GM23338 (cell line): ENCODE results near the gene NIPA2. TPM values are rescaled to one million over a fixed set of nuclear protein-coding genes. Genes with fewer than 3 reads are reported as not detected.

Source experiments
- ATAC-seq: fragments of 200-7000 bp; cut with Tn5 transposase; 3 replicates; pipeline ENCODE4 v1.9.1; 2020
- DNase-seq: peaks from one replicate; pipeline ENCODE4 v3.0.0-alpha.2; 2015; ENCODE audit warnings: low spot score
- H2AFZ ChIP-seq: fragments of 200-600 bp; sonication (generic); 2 replicates; pipeline ENCODE4 v1.8.0; 2016; ENCODE audit warnings: antibody characterized with exemption, mild to moderate bottlenecking, moderate library complexity
- H3F3A ChIP-seq: fragments of 200-600 bp; sonication (generic); replicated peaks from 2 replicates; pipeline ENCODE4 v1.8.0; 2017; ENCODE audit warnings: antibody characterized with exemption, mixed run types, low read depth
- H3K27ac ChIP-seq: fragments of 200-600 bp; sonication (generic); 2 replicates; pipeline ENCODE4 v1.6.1; 2016; ENCODE audit warnings: low read depth
- H3K27me3 ChIP-seq: fragments of 200-600 bp; sonication (generic); 2 replicates; pipeline ENCODE4 v1.8.0; 2016; ENCODE audit warnings: mild to moderate bottlenecking, mixed run types, moderate library complexity; ENCODE audit not compliant: insufficient read depth
- H3K36me3 ChIP-seq: fragments of 200-600 bp; sonication (generic); 2 replicates; pipeline ENCODE4 v1.8.0; 2016; ENCODE audit warnings: mild to moderate bottlenecking; ENCODE audit not compliant: insufficient read depth
- H3K4me1 ChIP-seq: fragments of 200-600 bp; sonication (generic); 2 replicates; pipeline ENCODE4 v1.8.0; 2016; ENCODE audit warnings: mild to moderate bottlenecking, moderate library complexity; ENCODE audit not compliant: insufficient read depth
- H3K4me2 ChIP-seq: fragments of 200-600 bp; sonication (generic); 2 replicates; pipeline ENCODE4 v1.7.1; 2017; ENCODE audit warnings: mixed run types
- H3K4me3 ChIP-seq: fragments of 200-600 bp; sonication (generic); 2 replicates; pipeline ENCODE4 v1.6.1; 2016; ENCODE audit warnings: mixed run types
- H3K79me2 ChIP-seq: fragments of 200-600 bp; sonication (generic); replicated peaks from 2 replicates; pipeline ENCODE4 v1.8.0; 2017; ENCODE audit warnings: mild to moderate bottlenecking; ENCODE audit not compliant: insufficient read depth
- H3K9me2 ChIP-seq: fragments of 200-600 bp; sonication (generic); 2 replicates; pipeline ENCODE4 v1.8.0; 2017; ENCODE audit not compliant: insufficient read depth
- H4K20me1 ChIP-seq: fragments of 200-600 bp; sonication (generic); replicated peaks from 2 replicates; pipeline ENCODE4 v1.8.0; 2017; ENCODE audit warnings: mild to moderate bottlenecking; ENCODE audit not compliant: insufficient read depth
- H3K27ac Mint-ChIP-seq: 2 replicates; pipeline ENCODE4 v1.8.0; 2020; ENCODE audit warnings: inconsistent platforms, mild to moderate bottlenecking, moderate library complexity, mixed read lengths
- H3K27me3 Mint-ChIP-seq: 3 replicates; pipeline ENCODE4 v1.8.0; 2022; ENCODE audit warnings: low read depth, mild to moderate bottlenecking, moderate library complexity, mixed read lengths, inconsistent platforms; ENCODE audit not compliant: insufficient read depth, poor library complexity
- H3K36me3 Mint-ChIP-seq: 3 replicates; pipeline ENCODE4 v1.8.0; 2021; ENCODE audit warnings: low read depth, mild to moderate bottlenecking, inconsistent platforms, moderate library complexity, mixed read lengths
- H3K4me1 Mint-ChIP-seq: 3 replicates; pipeline ENCODE4 v1.8.0; 2020; ENCODE audit warnings: mild to moderate bottlenecking, inconsistent platforms, mixed read lengths
- H3K4me3 Mint-ChIP-seq: 3 replicates; pipeline ENCODE4 v1.8.0; 2021; ENCODE audit warnings: moderate library complexity, mild to moderate bottlenecking, inconsistent platforms, mixed read lengths
- H3K9me3 Mint-ChIP-seq: 3 replicates; pipeline ENCODE4 v1.8.0; 2020; ENCODE audit warnings: moderate library complexity, mild to moderate bottlenecking, inconsistent platforms, mixed read lengths
- CREB1 ChIP-seq: fragments of 250-450 bp; sonication (Bioruptor Pico); IDR thresholded peaks from 2 replicates; pipeline ENCODE4 v1.5.0; 2020; ENCODE audit warnings: low read depth, mild to moderate bottlenecking, moderate library complexity
- CTCF ChIP-seq, 2 experiments: fragments of 200-600 bp in 1 of 2; sonication (generic) in 1 of 2; conservative IDR thresholded peaks; 2 replicates each; pipeline versions ENCODE4 v1.5.1 to v1.6.1; 2016 to 2017; ENCODE audit warnings: antibody characterized with exemption in 2 of 2, low read depth in 2 of 2, mild to moderate bottlenecking in 2 of 2, moderate library complexity in 1 of 2
- ETS1 ChIP-seq: IDR thresholded peaks from 2 replicates; pipeline ENCODE4 v1.6.1; 2016; ENCODE audit warnings: antibody characterized with exemption
- EZH2 ChIP-seq: fragments of 200-600 bp; sonication (generic); IDR thresholded peaks from one replicate; pipeline ENCODE4 v1.8.0; 2017; ENCODE audit warnings: antibody characterized with exemption, mild to moderate bottlenecking, low read depth; ENCODE audit not compliant: unreplicated experiment
- EZH2phosphoT487 ChIP-seq: fragments of 200-600 bp; sonication (generic); IDR thresholded peaks from one replicate; pipeline ENCODE4 v1.8.1; 2018; ENCODE audit warnings: antibody characterized with exemption; ENCODE audit not compliant: unreplicated experiment
- JUNB ChIP-seq: IDR thresholded peaks from one replicate; pipeline ENCODE4 v1.6.1; 2016; ENCODE audit warnings: antibody characterized with exemption; ENCODE audit not compliant: unreplicated experiment
- NANOG ChIP-seq: IDR thresholded peaks from 2 replicates; pipeline ENCODE4 v1.6.1; 2016; ENCODE audit warnings: antibody characterized with exemption, borderline replicate concordance
- POLR2AphosphoS5 ChIP-seq: IDR thresholded peaks from 2 replicates; pipeline ENCODE4 v1.6.1; 2016; ENCODE audit warnings: antibody characterized with exemption, low read depth
- REST ChIP-seq: IDR thresholded peaks from one replicate; pipeline ENCODE4 v1.6.1; 2018; ENCODE audit warnings: antibody characterized with exemption; ENCODE audit not compliant: unreplicated experiment
- STAT1 ChIP-seq: IDR thresholded peaks from one replicate; pipeline ENCODE4 v1.6.1; 2016; ENCODE audit warnings: antibody characterized with exemption; ENCODE audit not compliant: unreplicated experiment
- ZNF114 ChIP-seq: fragments of 250-450 bp; sonication (Bioruptor Pico); IDR thresholded peaks from 2 replicates; pipeline ENCODE4 v1.5.0; 2020; ENCODE audit warnings: mild to moderate bottlenecking, moderate library complexity
- ZNF331 ChIP-seq: fragments of 250-450 bp; sonication (Bioruptor Pico); IDR thresholded peaks from 2 replicates; pipeline ENCODE4 v1.5.0; 2020; ENCODE audit warnings: low read depth, mild to moderate bottlenecking, moderate library complexity
- ZNF462 ChIP-seq: fragments of 250-450 bp; sonication (Bioruptor Pico); IDR thresholded peaks from 2 replicates; pipeline ENCODE4 v1.5.0; 2020; ENCODE audit warnings: mild to moderate bottlenecking, moderate library complexity
- polyA plus RNA-seq: library from polyadenylated mRNA; unstranded; fragments of >200 nt; fragmentation: Nextera tagmentation; extraction: Ambion mirVana; gene quantifications from 2 replicates; pipeline ENCODE4 v1.2.1, GENCODE V29; 2016
- total RNA-seq: library from RNA; depleted of rRNA; stranded (reverse); fragments of >200 nt; shearing (Covaris generic); gene quantifications from 2 replicates; pipeline ENCODE4 v1.2.3, GENCODE V29; 2014

The NIPA2 gene
- total and polyA plus RNA-seq, 2 experiments from 2014 or later: 35.0 to 105 TPM

- Mint-ChIP-seq H3K9me3 (no peaks in the 10 kb centered on the region), H3K4me1 (peaks cover 6% of the 10 kb centered on the region), H3K27me3 (peaks cover 2% of the 10 kb centered on the region), H3K36me3 (peaks cover 15% of the 10 kb centered on the region; the same call in 2 of the 3 replicates), H3K27ac (no peak overlapping the region), H3K4me3 (no peak overlapping the region)
- Histone ChIP-seq H3K4me1 (no peaks in the 10 kb centered on the region; the same call in 1 of the 2 replicates), H3K4me2 (no peak overlapping the region), H3K4me3 (no peak overlapping the region), H3K79me2 (no peaks in the 10 kb centered on the region), H3K9me2 (no peaks in the 10 kb centered on the region), H2AFZ (no peak overlapping the region), H4K20me1 (no peaks in the 10 kb centered on the region; the same call in 1 of the 2 replicates), H3F3A (no peaks in the 10 kb centered on the region), H3K27ac (no peak overlapping the region), H3K36me3 (no peaks in the 10 kb centered on the region), H3K27me3 (no peaks in the 10 kb centered on the region)
- ATAC-seq (no peak), DNase-seq (no peak)
- no peak for TF ChIP-seq EZH2phosphoT487
- no peak for TF ChIP-seq ZNF331 (CRISPR knock-in tag)
- no peak for TF ChIP-seq ZNF462 (CRISPR knock-in tag)
- no peak for TF ChIP-seq EZH2
- TF ChIP-seq POLR2AphosphoS5: no peak
- TF ChIP-seq NANOG: no peak
- TF ChIP-seq CTCF (conservative IDR thresholded peaks at IDR 0.05; ENCODE audit: low read depth in 2 of 2): no peak
- no peak for TF ChIP-seq REST
- no peak for TF ChIP-seq ETS1
- TF ChIP-seq CREB1 (CRISPR knock-in tag): no peak
- no peak for TF ChIP-seq STAT1
- TF ChIP-seq ZNF114 (CRISPR knock-in tag): no peak
- no peak for TF ChIP-seq JUNB
Observed at GRCh38 chr15:22888120-22888859, 49.8 kb downstream of the NIPA2 start.
